ENCODE measurements around the gene MAP3K7.

DNA sequence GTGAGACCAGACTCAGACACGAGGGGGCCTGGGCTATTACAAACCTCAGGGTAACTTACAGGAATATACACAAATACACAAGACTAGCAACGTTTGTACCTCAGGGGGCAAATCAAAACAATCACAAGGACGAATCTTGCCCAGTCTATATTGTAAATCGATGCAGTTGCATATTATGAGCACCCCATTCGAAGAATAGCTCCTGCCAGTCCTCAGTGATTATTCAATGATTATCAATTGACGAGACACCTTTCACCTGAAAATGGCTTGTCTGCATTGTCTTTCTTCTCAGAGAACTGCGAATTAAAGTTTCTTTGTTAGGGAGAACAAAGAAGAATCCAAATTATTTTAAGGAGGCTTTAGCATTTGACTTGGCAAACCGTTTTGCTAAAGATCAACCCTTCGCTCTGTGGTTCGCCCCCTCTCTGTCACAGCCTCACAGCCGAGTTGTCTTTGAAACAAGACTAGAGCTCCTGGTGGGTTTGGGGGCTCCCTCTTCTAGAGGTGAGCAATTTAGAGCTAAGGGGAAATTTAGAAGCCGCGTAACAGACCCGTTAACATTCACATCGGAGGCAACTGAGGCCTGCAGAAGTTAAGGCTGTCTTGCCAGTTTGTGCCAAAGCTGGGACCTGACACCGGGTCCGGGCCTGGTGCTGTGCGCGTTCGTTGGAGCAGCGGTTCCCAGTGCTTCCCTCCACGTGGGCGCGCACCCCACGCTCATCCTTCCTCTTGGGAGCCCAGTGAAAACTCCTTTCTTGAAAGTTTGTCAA lies 24.9 kb upstream of the MAP3K7 start:
- no peak for TF ChIP-seq POLR2AphosphoS5 (IDR thresholded peaks at IDR 0.05; ENCODE audit: low read depth, low read length)
- no peak for TF ChIP-seq CEBPB (IDR thresholded peaks at IDR 0.05; ENCODE audit: low read depth)
- TF ChIP-seq FOSL1 (IDR thresholded peaks at IDR 0.05; ENCODE audit: low read depth) = no peak
- TF ChIP-seq, protein P1, sequence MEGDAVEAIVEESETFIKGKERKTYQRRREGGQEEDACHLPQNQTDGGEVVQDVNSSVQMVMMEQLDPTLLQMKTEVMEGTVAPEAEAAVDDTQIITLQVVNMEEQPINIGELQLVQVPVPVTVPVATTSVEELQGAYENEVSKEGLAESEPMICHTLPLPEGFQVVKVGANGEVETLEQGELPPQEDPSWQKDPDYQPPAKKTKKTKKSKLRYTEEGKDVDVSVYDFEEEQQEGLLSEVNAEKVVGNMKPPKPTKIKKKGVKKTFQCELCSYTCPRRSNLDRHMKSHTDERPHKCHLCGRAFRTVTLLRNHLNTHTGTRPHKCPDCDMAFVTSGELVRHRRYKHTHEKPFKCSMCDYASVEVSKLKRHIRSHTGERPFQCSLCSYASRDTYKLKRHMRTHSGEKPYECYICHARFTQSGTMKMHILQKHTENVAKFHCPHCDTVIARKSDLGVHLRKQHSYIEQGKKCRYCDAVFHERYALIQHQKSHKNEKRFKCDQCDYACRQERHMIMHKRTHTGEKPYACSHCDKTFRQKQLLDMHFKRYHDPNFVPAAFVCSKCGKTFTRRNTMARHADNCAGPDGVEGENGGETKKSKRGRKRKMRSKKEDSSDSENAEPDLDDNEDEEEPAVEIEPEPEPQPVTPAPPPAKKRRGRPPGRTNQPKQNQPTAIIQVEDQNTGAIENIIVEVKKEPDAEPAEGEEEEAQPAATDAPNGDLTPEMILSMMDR (IDR thresholded peaks at IDR 0.05 in 2 of 3, conservative IDR thresholded peaks at IDR 0.05 in 1 of 3; ENCODE audit: borderline replicate concordance in 1 of 3, insufficient read depth in 1 of 3, low read depth in 2 of 3, low read length in 2 of 3) = no peak
- no peak for TF ChIP-seq POLR2A (IDR thresholded peaks at IDR 0.05; ENCODE audit: borderline replicate concordance, extremely low read depth, insufficient read depth, insufficient read length)
- TF ChIP-seq, protein P2, sequence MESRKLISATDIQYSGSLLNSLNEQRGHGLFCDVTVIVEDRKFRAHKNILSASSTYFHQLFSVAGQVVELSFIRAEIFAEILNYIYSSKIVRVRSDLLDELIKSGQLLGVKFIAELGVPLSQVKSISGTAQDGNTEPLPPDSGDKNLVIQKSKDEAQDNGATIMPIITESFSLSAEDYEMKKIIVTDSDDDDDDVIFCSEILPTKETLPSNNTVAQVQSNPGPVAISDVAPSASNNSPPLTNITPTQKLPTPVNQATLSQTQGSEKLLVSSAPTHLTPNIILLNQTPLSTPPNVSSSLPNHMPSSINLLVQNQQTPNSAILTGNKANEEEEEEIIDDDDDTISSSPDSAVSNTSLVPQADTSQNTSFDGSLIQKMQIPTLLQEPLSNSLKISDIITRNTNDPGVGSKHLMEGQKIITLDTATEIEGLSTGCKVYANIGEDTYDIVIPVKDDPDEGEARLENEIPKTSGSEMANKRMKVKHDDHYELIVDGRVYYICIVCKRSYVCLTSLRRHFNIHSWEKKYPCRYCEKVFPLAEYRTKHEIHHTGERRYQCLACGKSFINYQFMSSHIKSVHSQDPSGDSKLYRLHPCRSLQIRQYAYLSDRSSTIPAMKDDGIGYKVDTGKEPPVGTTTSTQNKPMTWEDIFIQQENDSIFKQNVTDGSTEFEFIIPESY (IDR thresholded peaks at IDR 0.05; ENCODE audit: extremely low read depth, insufficient replicate concordance, low read length) = no peak
- no peak for TF ChIP-seq RAD21 (IDR thresholded peaks at IDR 0.05; ENCODE audit: low read depth)
- TF ChIP-seq TCF7L2 (IDR thresholded peaks at IDR 0.05; ENCODE audit: borderline replicate concordance, extremely low read depth, insufficient read depth, insufficient read length) = no peak
- TF ChIP-seq, protein P3, sequence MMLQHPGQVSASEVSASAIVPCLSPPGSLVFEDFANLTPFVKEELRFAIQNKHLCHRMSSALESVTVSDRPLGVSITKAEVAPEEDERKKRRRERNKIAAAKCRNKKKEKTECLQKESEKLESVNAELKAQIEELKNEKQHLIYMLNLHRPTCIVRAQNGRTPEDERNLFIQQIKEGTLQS (IDR thresholded peaks at IDR 0.05) = no peak
- no peak for TF ChIP-seq EZH2 (IDR thresholded peaks at IDR 0.05)

Data from HCT116 (cell line).